GM19025 (cell line): ENCODE results near the gene GMPR.
"Not testable (repeated sequence)": the region's sequence is repeated elsewhere in the genome, so short reads cannot be mapped to it uniquely, and the experiment has no call there.

Source experiments
- ATAC-seq: cut with Tn5 transposase; IDR thresholded peaks from one replicate; pipeline ENCODE4 v1.9.1; 2021; ENCODE audit warnings: mild to moderate bottlenecking, low read depth, moderate library complexity; ENCODE audit not compliant: unreplicated experiment

GMPR gene

DNA sequence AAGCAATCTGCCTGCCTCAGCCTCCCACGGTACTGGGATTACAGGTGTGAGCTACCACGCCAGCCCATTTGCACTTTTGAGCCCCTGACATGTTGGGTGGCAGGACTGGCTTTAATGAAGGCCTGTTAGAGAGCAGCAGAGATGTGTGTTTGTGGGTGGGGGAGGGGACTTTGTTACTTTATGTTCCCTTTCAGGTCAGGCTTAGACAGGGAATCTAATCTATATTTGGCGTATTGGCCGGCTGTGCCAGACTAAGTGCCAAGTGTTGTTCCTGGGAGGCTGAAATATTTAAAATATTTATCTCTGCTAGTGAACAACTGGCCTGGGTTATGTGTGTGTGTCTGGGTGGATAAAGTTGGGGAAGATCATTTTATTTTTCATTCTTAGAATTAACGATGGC, 6.1 kb downstream of the GMPR start:
- no peak for ATAC-seq

DNA sequence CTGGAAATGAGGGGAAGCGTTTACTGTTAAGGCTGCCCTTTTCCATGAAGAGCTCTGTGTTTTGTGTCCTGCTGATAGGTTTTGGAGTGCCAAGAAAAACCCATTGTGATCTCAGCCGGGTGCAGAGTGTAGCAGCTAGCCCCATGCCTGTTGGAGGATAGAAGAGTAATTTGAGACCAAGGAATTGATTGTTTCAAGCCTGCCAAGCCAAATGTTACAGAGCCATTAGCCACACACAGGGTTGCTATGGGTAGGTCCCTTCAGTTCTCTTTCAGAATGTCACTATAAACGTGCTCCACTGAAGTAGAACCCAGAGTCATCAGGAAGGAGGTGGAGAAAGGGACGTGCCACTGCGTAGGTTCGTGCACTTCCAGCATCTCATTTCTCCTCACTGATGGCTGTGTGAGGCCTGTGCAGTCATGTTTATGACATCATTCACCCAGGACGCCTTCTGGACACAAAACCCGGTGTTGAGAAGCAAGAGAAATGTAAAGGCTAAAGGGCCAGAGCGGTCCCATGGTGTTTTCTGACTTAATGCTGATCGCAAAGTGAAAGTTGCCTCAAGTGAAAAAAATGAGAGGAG, 6.6 kb downstream of the GMPR start:
- no peak for ATAC-seq

DNA sequence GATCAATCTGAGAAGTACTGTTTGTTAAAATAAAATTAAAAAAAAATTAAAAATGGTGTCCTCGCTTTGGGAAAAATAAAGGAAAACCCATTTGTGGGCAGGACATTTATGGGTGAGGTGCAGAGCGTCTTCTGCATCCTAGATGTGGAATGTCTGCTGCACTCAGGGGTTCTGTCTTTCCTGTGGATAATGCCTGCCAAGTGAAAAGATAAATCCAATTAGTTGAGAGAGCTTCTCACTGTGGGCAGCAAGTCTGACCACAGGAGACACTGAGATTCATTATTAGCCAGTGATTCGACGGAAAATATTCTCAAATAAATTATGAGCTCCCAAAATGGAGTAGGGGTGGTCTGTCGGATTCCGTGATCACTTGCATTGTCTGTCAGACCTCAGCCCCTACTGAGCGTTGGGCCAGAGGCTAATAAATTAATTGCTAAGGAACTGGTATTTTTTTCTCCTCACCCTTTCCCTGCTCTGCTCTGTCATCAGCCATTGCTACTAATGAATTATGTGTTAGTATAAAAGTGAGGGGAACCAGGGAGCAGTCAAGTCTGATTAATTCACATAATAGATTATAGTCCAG, 10.0 kb downstream of the GMPR start:
- ATAC-seq, result no peak

DNA sequence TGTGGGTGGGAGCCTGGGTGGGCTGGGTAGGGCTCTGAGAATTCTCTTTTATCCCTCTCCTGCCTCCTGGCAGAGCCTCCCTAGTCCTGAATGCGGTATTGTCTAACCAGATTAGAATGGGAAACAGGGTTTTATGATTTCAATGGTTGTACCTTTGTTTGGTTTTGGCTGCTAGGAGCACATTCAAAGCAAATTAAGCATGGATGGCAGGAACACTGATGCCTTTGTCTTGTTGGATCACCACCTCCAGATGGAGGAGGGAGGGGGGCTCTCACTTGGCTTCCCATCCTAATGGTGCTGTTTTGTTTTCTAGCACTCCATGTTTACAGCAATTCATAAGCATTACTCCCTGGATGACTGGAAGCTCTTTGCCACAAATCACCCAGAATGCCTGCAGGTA, 11.6 kb downstream of the GMPR start:
- no peak for ATAC-seq

DNA sequence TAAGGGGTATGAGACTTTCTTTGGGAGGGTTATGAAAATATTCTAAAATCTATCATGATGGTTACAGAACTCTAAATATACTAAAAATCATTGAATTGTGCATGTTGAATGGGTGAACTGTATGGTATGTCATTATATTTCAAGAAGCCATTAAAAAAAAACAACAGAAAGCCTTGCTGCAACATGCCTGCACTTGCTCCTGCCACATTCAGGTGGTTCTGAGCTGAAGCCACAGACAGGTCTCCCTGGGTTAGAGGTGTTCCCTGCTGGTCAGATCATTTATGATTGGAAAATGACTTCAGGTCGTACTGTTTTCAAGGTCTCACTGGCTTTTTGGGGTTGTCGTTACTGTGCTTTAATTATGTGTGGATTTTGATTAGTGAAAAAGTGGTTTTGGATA, 13.3 kb downstream of the GMPR start:
- ATAC-seq, result no peak

DNA sequence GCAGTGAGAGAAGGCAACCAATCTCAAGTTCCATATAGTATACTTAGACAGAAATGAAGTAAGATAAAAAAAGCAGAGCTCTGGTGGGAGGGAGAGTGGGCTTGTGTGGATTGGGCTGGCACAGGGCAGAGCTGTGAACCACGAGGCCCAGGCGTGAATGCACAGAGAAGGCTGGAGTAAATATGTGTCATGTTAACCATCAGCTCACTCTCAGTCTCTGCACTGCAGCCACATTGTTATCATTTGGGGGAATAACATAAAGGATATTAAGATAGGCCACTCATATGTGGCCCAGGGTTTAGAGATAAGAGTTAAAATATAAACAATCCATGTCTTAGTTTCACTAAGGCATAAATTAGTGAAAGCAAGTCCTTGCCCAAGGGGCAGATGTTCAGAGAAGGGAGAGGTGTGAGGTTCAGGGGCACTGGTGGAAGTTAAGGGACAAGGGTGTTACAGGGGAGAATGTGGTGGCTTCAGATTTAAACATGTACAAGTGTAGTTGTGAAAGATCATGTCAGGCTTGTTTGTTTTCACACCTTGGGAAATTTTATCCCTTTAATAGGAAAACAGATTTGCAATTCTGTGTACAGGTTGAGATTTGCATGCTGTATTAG, 14.4 kb downstream of the GMPR start:
- ATAC-seq, result no peak

DNA sequence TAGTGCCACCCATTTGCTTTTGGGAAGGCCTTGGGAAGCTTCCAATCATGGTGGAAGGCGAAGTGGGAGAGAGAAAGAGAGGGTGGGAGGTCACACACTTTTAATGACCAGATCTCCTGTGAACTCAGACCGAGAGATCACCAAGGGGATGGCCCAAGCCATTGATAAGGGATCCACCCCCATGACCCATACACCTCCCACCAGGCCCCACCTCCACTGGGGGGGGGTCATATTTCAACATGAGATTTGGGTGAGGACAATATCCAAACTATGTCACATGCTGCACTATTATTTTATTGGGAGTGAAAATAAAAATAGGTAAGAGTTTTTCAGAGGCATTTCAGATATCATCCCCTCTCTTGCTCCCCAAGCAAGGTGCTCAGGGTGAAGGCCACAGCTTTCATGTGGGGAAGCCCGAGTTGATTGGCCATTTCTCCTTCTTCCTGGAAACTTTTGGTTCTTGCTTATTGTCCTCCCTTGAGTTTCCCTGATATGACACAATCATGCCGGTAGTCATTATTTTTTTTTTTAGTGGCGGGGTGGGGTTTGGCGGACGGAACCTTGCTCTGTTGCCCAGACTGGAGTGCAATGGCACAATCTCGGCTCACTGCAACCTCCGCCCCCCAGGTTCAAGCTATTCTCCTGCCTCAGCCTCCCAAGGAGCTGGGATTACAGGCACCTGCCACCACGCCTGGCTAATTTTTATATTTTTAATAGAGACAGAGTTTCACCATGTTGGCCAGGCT, 15.2 kb downstream of the GMPR start:
- ATAC-seq, result no peak

DNA sequence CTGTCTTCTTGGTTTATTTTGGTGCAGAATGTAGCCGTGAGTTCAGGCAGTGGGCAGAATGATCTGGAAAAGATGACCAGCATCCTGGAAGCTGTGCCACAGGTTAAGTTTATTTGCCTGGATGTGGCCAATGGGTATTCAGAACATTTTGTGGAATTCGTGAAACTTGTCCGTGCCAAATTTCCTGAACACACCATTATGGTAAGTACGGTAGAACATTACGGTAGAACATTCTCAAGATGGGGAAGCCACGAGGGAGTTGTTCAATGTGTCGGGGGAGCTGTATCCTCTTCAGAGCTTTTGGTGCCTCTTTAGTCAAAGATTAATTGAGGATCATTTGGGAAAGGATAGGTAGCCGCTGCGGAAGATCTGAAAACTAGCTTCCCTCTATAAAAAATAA, 16.1 kb downstream of the GMPR start:
- no peak for ATAC-seq

DNA sequence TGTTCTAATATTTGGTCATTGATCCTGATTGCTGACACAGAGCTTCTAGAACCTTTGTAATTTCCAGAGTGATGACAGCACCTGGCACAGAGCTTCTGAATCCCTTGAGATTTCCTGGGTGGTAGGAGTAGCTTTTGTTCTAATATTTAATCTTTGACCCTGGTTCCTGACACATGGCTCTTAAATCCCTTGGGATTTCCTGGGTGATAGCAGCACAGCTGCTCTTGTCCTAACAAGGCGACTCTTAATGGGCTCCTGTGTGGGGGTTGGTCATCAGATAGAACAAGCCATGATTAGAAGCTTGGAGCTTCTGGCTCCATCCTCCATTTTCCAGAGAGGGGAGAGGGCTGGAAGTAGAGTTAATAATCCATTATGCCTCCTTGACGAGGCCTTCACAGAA, 18.4 kb downstream of the GMPR start:
- ATAC-seq, result no peak

DNA sequence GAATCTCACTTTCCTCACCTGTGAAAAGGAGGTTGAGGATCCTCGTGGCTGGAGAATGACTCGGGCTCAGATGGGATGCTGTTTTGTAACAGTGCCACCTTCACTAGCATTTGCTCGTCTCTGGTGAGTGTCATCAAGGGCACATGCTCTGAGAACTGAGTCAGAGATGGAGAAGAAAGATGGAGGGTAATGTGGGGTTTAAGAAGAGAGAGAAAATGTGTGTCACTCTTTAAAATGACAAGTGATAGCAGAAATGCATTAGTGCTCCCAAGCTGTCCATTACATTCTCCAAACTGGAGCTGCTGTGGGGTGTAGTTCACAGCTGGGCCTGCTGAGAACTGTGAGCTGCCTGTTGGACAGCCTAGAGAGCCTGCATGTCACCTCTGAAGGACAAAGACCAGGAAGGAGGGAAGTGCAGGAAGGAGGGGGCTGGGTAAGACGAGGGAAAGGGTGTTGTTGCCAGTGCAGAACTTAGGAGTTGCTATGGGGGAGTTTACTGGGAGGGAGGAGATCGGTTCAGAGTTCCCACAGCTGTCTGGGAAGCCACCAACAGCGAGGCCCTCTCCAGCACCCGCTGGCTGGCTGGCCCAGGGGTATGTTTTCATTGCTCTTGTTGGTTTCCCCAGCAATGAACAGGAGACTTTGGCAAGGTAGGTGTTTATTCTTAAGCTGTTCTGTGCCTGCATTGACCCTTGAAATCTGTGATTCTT, 19.8 kb downstream of the GMPR start:
- no peak for ATAC-seq

DNA sequence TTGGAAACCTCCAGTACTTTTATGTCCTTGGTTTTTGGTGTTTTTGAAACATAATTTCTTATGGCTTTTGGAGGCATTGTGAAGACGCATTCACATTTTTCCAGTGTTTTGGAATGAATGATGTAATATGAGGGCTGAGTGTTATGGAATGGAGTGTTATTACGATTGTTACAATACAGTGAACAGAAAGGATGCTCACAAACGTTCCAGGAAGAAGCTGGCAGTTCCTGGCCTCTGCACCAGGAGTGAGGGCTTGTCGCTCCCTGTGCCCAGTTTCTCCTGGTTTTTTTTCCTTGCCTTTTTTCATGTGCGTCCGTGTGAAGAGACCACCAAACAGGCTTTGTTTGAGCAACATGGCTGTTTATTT, 20.3 kb downstream of the GMPR start:
- no peak for ATAC-seq

DNA sequence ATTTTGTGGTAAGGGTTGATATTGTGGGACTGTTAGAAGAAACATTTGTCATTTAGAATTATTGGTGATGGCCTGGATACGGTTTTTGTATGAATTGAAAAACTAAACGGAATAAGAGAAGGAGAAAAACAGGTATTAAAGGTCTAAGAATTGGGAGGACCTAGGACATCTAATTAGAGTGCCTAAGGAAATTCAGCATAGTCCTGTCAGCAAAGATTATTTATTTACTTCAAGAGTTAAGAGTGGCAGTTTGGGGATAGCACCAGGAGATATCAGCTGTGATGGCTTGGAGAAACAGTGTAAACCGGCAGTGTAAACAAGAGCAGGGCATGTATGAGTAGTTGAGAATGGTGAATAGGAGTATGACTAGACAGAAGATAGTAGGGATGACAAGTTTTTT, 21.2 kb downstream of the GMPR start:
- ATAC-seq, result not testable (repeated sequence)

DNA sequence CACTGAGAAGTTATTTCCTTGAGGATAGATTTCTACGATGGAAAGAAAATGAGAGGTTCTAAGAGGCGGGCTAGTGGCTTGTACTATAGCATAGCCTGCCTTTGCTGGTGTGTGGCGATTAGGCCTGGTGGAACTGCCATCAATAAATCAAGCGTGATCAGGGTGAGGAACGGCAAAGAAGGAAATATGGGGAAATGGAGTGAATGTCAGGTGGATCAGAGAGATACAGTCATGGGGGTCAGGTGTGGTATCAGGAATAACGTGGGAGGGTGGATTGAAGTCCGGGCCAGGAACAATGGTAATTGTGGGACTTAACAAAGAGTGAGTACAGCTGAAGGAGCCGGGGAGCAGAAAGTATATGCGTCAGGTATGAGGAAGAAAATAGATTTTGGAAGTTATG, 22.2 kb downstream of the GMPR start:
- not testable (repeated sequence) for ATAC-seq

DNA sequence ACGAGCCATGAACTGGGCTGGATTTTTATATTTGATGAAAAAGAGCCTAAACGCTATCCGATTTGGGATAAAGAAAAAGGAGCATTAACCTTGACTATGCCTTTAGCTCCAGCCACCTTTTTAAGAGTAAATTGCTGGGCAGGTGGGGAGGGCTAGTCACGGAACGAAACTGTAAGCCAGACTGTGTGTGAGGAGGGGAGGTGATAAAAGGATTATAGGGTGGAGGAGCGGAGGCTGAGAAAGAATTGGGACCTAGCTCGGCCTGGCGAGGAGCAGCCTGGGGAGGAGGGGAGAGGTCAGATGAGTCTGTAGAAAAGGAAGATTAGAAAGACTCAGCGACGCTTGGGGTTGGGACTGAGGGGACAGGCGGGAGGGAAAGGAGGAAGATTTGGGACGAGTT, 24.4 kb downstream of the GMPR start:
- not testable (repeated sequence) for ATAC-seq

DNA sequence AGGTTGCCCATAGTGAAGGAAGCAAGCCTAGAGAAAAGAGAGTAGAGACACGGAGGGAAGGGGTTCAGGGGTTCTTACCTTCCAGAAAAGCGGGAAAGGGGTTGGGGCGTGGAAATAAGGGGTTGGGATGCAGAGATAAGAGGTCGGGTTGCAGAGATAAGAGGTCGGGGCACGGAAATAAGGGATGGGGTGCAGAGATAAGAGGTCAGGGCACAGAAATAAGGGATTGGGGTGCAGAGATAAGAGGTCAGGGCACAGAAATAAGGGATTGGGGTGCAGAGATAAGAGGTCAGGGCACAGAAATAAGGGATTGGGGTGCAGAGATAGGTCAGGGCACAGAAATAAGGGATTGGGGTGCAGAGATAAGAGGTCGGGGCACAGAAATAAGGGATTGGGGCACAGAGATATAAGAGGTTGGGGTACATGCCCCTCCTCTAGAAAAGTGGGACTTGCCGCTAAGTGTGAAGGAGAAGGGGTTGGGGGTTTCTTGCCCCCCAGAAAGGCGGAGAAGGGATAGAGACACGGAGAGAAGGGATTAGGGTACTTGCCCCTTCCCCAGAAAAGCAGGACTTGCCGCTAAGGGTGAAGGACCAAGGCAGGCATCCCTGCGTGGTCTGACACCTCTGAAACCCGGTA, 25.2 kb downstream of the GMPR start:
- not testable (repeated sequence) for ATAC-seq

DNA sequence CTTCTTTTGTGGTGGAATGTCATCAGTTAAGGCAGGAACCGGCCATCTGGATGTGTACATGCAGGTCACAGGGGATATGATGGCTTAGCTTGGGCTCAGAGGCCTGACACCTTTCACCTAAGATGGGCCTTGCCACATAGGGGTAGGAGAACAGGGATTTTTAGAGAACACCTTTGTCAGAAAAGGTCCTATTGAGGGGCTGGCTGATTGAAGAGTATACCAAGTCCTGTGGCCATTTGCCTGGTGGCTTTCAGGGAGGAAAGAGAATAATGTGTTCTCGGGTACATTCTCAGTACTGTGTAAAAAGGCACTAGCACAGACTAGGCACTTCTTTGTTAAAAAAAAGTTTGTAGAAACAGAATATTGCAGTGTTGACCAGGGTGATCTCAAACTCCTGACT, 26.4 kb downstream of the GMPR start:
- no peak for ATAC-seq

DNA sequence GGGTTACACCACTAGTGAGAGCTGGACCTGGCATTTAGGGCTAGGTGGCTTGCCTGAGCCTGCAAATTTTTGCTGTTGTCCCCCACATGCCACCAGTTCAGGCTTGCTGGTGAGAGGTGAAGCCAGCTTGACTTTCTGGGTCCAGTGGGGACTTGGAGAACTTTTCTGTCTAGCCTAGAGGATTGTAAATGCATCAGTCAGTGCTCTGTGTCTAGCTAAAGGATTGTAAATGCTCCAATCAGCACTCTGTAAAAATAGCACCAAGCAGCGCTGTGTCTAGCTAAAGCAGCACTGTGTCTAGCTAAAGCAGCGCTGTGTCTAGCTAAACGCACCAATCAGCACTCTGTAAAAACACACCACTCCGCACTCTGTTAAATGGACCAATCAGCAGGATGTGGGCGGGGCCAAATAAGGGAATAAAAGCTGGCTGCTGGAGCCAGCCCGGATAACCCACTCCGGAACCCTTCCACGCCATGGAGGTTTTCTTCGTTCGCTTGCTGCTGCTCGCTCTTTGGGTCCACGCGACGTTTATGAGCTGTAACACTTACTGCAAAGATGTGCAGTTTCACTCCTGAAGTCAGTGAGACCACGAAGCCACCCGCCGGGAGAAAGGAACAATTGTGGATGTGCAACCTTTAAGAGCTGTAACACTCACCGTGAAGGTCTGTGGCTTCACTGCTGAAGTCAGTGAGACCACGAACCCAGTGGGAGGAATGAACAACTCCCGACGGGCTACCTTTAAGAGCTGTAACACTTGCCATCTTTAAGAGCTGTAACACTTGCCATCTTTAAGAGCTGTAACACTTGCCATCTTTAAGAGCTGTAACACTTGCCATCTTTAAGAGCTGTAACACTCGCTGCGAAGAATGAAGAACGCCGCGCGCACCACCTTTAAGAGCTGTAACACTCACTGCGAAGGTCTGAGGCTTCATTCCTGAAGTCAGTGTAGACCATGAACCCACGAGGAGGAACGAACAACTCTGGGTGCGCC, 27.3 kb downstream of the GMPR start:
- ATAC-seq, result no peak

DNA sequence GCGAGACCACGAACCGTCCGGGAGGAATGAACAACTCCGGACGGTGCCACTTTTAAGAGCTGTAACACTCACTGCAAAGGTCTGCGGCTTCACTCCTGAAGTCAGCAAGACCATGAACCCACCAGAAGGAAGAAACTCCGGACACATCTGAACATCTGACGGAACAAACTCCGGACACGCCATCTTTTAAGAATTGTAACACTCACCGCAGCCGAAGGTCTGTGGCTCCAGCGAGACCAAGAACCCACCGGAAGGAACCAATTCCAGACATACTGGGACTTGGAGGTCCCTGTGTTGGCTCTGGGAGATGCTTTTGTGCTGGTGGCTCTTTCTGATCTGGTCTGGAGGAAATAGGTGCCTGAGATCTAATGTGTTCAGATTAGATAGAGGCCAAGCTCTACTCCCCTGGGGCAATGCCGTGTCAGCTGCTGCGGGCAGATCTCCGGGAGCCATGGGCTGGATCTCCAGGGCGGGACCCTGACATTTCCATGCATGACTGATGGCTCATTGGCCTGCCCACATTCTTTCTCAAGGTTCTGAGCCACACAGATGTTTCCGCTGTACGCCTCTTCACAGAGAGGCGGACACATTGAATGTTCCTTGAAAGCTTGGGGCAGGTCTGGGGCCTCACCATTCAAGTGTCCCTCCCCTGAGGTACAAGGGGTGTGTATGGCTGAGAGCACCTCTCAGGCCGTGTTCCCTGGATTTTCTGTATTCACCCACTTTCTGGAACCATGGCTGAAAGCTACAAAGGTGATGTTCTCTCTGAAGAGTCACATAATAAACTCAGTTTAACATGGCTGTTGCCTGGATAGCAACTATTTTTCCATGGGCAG, 29.3 kb downstream of the GMPR start:
- no peak for ATAC-seq
